Heart right ventricle (tissue), 16 donors: ENCODE measurements around the gene GINS1. TPM values are rescaled to one million over a fixed set of nuclear protein-coding genes. Genes with fewer than 3 reads are reported as not detected.

Experiments
- ATAC-seq, 8 donors: fragments of 200-7000 bp; cut with Tn5 transposase; one replicate each; pipeline ENCODE4 v1.9.1; 2020; ENCODE audit warnings: mild to moderate bottlenecking in 8 of 8, moderate library complexity in 8 of 8, moderate number of reproducible peaks in 1 of 8
- DNase-seq, 2 donors: peaks; one replicate each; pipeline ENCODE4 v3.0.0-alpha.2; 2020
- H3K27ac ChIP-seq, 10 donors: fragments of 200-600 bp; sonication (generic) in 2 of 10; one replicate each; pipeline versions ENCODE4 v1.5.0 to v1.8.0; 2020 to 2022; ENCODE audit warnings: mild to moderate bottlenecking in 3 of 10
- H3K27me3 ChIP-seq, 7 donors: fragments of 200-600 bp; one replicate each; pipeline ENCODE4 v1.8.0; 2021 to 2022; ENCODE audit warnings: mild to moderate bottlenecking in 2 of 7
- H3K36me3 ChIP-seq, 9 donors: fragments of 200-600 bp; sonication (generic) in 1 of 9; one replicate each; pipeline versions ENCODE4 v1.5.0 to v1.8.0; 2020 to 2022; ENCODE audit warnings: mild to moderate bottlenecking in 2 of 9
- H3K4me1 ChIP-seq, 9 donors: fragments of 200-600 bp; sonication (generic) in 1 of 9; one replicate each; pipeline versions ENCODE4 v1.5.0 to v1.8.0; 2020 to 2022; ENCODE audit warnings: mild to moderate bottlenecking in 4 of 9
- H3K4me3 ChIP-seq, 10 donors: fragments of 200-600 bp; sonication (generic) in 2 of 10; one replicate each; pipeline versions ENCODE4 v1.5.0 to v1.8.0; 2020 to 2022; ENCODE audit warnings: mild to moderate bottlenecking in 7 of 10, moderate library complexity in 2 of 10
- H3K9me3 ChIP-seq, 11 donors: fragments of 200-600 bp in 10 of 11; sonication (generic) in 2 of 11; one replicate each; pipeline versions ENCODE4 v1.5.0 to v1.8.0; 2013 to 2022; ENCODE audit warnings: mild to moderate bottlenecking in 2 of 11, control low read depth in 1 of 11, moderate library complexity in 1 of 11
- WGBS, 2 donors: extraction: QIAGEN DNeasy Blood & Tissue Kit; methylation state at CpG; one replicate each; pipeline ENCODE4 v1.1.7; 2013; ENCODE audit warnings: inconsistent platforms in 1 of 2; 5-methylcytosine and 5-hydroxymethylcytosine counted together
- intact Hi-C, 10 donors: fragments of 100-400 bp; cut with DNase I; formaldehyde crosslinking; loops; one replicate each; pipeline versions ENCODE4 v1.11.1 to v1.14.2; 2022
- long read RNA-seq, 3 donors: library from polyadenylated mRNA; unstranded; transcript quantifications; one replicate each; pipeline ENCODE4 v2.0.0, GENCODE V29; 2020 to 2021
- polyA plus RNA-seq, 2 donors: library from polyadenylated mRNA; stranded (reverse); fragments of 200-250 nt; gene quantifications; one replicate each; pipeline ENCODE4 v1.2.3, GENCODE V29; 2013
- total RNA-seq, 10 donors: library from RNA; stranded (reverse); fragmentation: NEBNext Ultra II Directional in 3 of 10; extraction: Animal tissue kit (Norgen Biotek cat#: 25700) in 3 of 10; gene quantifications; one replicate each; pipeline versions ENCODE4 v1.2.1 to v1.2.4, GENCODE V29; 2021 to 2023
- TF ChIP-seq, protein P1 (sequence below), 9 donors: fragments of 200-600 bp; sonication (generic) in 2 of 9; IDR thresholded peaks; one replicate each; pipeline versions ENCODE4 v1.5.0 to v1.8.0; 2021 to 2022; ENCODE audit warnings: antibody characterized with exemption in 9 of 9, mild to moderate bottlenecking in 5 of 9, moderate library complexity in 1 of 9
- donor health status: Arrhythmogenic right ventricular cardiomyopathy.
- donor health status: ischemic (EF 13 %, LVEDD 7.1; RV severe dilation, severe dysfunction).
- donor health status: healthy with polysubstance abuse.
- donor health status: DM: no; HTN: yes; CAD: no.
- donor health status: DM: no; HTN: no; CAD: no.
- donor health status: ischemic (EF 25% LVEDD 6.9; RV normal size, moderate dysfunction).
- donor health status: ischemic (EF 25% LVEDD 5.7; RV mildly dilated, moderate dysfunction).
- donor health status: healthy.
- donor health status: DM: yes; HTN: yes; CAD: no.
- donor health status: Ischemic cardiomyopathy.
- donor health status: ischemic (EF 35%, LVEDD 5.7; RV mildly dilated, moderate dysfunction).
- donor health status: nonischemic (EF 11% LVEDD 7.7; RV severe dilation, severe dysfunction).
- donor health status: DM: yes; HTN: yes; CAD: no.
- donor health status: PGD.
- donor health status: ischemic (EF 29% LVEDD 5.4; RV normal size, mild dysfunction).
- donor health status: nonischemic (EF 23%, LVEDD 6.1; RV moderate dilation, normal function).

Gene GINS1
- 1 to 10 TPM in 2 of 10 donors, under 1 TPM in 8; 0.19 to 1.6 (median 0.64) TPM for total RNA-seq
- under 1 TPM; 0.28 to 0.29 TPM for polyA plus RNA-seq
- long read RNA-seq, donor 1, partial matches to known transcripts = 0 of 1 reads
- long read RNA-seq, donor 1, other reads (novel, unspliced or antisense) = 0 of 1 reads
- long read RNA-seq, donor 2, partial matches to known transcripts = 0 of 1 reads
- long read RNA-seq, donor 2, other reads (novel, unspliced or antisense) = 1 of 1 reads
- long read RNA-seq, donor 3, partial matches to known transcripts = 0 of 1 reads
- long read RNA-seq, donor 3, other reads (novel, unspliced or antisense) = 0 of 1 reads

GRCh38 chr20:25407311-25408169 is at the start of gene GINS1:
GINS1 (plus strand) TSS chr20:25407673; CDS start chr20:25407821, 148 bp downstream.
- no peaks in the 10 kb centered on the region for H3K36me3 ChIP-seq
- peak within 1 kb of the TSS; percentile 30 to 84 (median 64) for H3K4me3 ChIP-seq
- peak within 1 kb of the TSS in 4 of 10 donors; percentile 24 to 61 (median 38) for H3K27ac ChIP-seq
- DNase-seq (peak; percentile 83), ATAC-seq (peak; percentile 93 to 97 (median 96))
- peaks cover 0 to 20% (median 12%) of the 10 kb centered on the region in 11 donors for H3K9me3 ChIP-seq
- TF ChIP-seq, protein P1, sequence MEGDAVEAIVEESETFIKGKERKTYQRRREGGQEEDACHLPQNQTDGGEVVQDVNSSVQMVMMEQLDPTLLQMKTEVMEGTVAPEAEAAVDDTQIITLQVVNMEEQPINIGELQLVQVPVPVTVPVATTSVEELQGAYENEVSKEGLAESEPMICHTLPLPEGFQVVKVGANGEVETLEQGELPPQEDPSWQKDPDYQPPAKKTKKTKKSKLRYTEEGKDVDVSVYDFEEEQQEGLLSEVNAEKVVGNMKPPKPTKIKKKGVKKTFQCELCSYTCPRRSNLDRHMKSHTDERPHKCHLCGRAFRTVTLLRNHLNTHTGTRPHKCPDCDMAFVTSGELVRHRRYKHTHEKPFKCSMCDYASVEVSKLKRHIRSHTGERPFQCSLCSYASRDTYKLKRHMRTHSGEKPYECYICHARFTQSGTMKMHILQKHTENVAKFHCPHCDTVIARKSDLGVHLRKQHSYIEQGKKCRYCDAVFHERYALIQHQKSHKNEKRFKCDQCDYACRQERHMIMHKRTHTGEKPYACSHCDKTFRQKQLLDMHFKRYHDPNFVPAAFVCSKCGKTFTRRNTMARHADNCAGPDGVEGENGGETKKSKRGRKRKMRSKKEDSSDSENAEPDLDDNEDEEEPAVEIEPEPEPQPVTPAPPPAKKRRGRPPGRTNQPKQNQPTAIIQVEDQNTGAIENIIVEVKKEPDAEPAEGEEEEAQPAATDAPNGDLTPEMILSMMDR (IDR thresholded peaks at IDR 0.05) = no peak
- peaks cover 0 to 22% (median 9%) of the 10 kb centered on the region in 9 donors for H3K4me1 ChIP-seq
- 2% methylated on average over 56 of the region's 56 CpGs for WGBS, 2 donors
- intact Hi-C loops = loop anchor here in 2 of 10 donors (10.0 kb wide), 3 partner anchors 127 to 343 kb away; no protein-coding TSS in a partner anchor
- no peaks in the 10 kb centered on the region for H3K27me3 ChIP-seq

- H3K27ac ChIP-seq = peak overlapping the region in 3 of 10 donors; percentile 2 to 79 (median 15)
Observed at GRCh38 chr20:25360631-25361286, 46.7 kb upstream of the GINS1 start.

DNA sequence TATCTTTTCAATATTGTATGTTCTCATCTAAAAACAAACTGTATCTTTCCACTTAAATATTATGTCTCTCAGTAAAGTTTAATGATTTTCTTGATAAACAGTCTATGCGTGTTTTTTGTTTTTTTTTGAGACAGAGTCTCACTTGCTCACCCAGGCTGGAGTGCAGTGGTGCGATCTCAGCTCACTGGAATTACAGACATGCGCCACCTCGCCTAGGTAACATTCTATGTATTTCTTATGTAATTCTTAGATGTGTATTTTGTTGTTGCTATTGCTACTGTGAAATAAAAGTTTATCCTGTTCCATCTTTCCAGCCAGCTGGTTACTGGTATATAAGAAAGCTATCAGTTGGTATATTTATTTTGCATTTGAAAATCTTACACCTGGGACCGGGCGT is 46.2 kb upstream of the GINS1 start:
- 88 to 92% methylated on average over 6 of the region's 6 CpGs for WGBS, 2 donors
- intact Hi-C loops = no loop called here

More at GRCh38 chr20:25360631-25361286, 46.7 kb upstream of the GINS1 start:
- intact Hi-C loops = no loop called here
- DNase-seq (no peak), ATAC-seq (peak in 1 of 8 donors; percentile 30)
- Histone ChIP-seq H3K9me3 (no peaks in the 10 kb centered on the region), H3K27me3 (no peaks in the 10 kb centered on the region), H3K4me1 (peaks cover 0 to 24% (median 10%) of the 10 kb centered on the region in 9 donors), H3K4me3 (peak overlapping the region in 1 of 10 donors; percentile 36), H3K36me3 (no peaks in the 10 kb centered on the region)
- WGBS, 2 donors = 62 to 67% methylated on average over 10 of the region's 10 CpGs
- TF ChIP-seq, protein P1 (IDR thresholded peaks at IDR 0.05) = no peak

More for the DNA sequence above, 46.2 kb upstream of the GINS1 start:
- no peak for DNase-seq
- TF ChIP-seq, protein P1 (IDR thresholded peaks at IDR 0.05) = no peak
- ATAC-seq = no peak
- no peaks in the 10 kb centered on the region for H3K36me3 ChIP-seq
- H3K27ac ChIP-seq = peak overlapping the region in 1 of 10 donors; percentile 79
- H3K4me1 ChIP-seq = peaks cover 0 to 19% (median 6%) of the 10 kb centered on the region in 9 donors
- H3K4me3 ChIP-seq = peak overlapping the region in 1 of 10 donors; percentile 36
- no peaks in the 10 kb centered on the region for H3K27me3 ChIP-seq
- no peaks in the 10 kb centered on the region for H3K9me3 ChIP-seq
